Measurements from ENCODE around the gene CD63. TPM values are rescaled to one million over a fixed set of nuclear protein-coding genes. Genes with fewer than 3 reads are reported as not detected.
"Not testable (repeated sequence)": the region's sequence is repeated elsewhere in the genome, so short reads cannot be mapped to it uniquely, and the experiment has no call there.

Gene CD63
- total RNA-seq: 586 TPM

DNA sequence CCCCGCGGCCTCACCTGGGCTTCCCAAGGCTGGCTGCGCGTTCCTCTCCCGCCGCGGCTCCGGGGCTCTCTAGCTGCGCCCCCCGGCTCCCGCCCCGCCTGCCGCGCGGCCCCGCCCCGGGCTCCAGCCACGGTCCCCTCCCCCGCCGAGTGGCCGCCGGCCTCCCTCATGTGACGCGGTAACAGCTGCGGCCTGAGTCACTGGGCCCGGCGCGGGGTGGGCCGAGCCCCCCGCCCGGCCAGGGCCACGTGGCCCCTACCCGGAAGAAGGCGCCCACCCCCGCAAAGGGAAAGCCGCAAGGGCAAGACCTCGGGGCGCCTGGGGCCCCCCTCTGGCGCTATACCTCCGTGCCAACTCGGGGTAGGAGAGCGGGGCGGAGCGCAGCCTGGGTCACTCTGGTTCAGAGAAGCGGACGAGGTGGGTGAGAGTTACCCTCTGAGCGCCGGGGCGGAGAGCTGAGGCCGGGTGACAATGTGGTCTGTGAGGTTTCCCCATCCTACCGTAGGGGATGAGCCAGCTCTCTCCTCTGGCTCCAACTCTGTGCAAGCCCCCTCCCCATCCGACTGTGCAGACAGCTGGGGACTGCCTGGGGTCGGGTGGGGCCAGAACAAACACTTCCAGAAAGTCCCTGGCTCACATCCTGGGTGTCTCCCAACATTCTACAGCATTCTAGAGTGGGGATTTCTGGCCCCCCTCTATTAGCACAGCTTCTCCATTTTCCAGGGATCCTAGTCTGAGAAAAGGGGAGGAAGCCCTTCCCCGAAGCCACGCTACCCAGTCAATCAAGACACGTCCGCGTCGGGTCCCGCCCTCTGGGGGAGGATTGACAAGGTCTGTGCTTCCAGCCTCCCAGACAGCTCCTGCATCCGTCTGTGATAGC lies at the start of gene CD63:
TSS of gene CD63 (minus strand) at position 71 of the 880 bp plus-strand sequence. CDS start 668 bp downstream, outside the sequence.
- DNase-seq: peak; percentile 97

GRCh38 chr12:55777856-55778255 lies 49.0 kb upstream of the CD63 start:
- DNase-seq: no peak

- DNase-seq: no peak
Measured at GRCh38 chr12:55771736-55772135, 42.9 kb upstream of the CD63 start.

DNA sequence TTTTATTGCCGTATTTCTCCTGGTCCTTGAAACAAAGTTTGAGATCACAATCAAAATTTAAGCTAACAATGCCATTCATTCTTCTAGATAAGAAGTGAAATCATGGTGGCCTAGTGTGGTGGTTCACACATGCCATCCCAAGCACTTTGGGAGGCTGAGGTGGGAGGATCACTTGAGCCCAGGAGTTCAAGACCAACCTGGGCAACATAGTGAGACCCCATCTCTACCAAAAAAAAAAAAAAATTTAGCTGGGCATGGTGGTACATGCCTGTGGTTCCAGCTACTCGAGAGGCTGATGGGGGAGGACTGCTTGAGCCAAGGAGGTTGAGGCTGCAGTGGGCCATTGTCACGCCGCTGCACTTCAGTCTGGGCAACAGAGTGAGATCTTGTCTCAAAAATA lies 38.3 kb upstream of the CD63 start:
- no peak for DNase-seq

DNA sequence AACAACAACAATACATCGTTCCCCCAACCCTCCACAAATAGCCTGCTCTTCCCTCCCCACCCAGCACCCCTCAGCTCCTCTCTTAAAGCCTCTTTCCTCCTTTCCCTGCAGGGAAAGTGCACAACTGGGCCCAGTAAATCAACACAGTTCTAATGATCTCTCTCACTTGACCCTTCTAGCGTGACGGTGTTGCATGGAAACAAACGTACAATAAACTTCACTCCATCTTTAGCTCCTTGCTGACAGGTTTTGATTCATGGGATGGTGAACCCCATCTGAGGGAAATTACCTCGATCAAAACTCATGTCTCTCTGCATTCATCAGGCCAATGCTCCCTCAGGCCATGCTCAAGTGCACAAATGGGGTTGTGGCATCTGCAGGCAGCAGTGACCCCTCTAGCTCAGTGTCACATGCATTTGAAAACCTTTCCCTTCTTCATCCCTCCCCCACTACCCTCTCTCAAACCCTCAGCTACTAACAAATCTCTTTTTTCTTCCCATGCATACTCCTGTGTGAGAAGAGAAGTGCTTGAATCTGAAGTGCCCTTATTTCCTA lies 37.0 kb upstream of the CD63 start:
- DNase-seq: no peak

DNA sequence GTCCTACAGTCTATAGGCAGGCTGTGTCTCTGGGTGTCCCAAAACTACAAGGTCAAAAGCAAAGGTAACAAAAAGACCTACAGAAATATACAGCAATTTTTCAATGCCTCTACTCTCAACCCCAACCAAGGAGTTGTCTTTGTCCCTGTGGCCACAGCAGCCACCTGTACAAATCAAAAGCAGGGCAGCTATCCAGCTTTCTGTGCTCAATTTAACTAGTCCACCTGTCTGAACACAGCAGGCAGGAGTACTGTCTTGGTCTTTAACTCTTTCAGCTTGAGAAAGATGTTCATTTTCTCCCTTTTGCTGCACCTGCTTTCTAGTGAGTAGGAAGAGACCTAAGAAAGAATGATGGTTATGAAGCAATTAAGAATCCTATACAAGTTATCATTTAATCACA lies 33.8 kb upstream of the CD63 start:
- no peak for DNase-seq

- no peak for DNase-seq
Measured at GRCh38 chr12:55760663-55761062, 31.9 kb upstream of the CD63 start.

- not testable (repeated sequence) for DNase-seq
Measured at GRCh38 chr12:55758575-55758974, 29.8 kb upstream of the CD63 start.

GRCh38 chr12:55757701-55758100 lies 28.9 kb upstream of the CD63 start:
- DNase-seq: no peak

DNA sequence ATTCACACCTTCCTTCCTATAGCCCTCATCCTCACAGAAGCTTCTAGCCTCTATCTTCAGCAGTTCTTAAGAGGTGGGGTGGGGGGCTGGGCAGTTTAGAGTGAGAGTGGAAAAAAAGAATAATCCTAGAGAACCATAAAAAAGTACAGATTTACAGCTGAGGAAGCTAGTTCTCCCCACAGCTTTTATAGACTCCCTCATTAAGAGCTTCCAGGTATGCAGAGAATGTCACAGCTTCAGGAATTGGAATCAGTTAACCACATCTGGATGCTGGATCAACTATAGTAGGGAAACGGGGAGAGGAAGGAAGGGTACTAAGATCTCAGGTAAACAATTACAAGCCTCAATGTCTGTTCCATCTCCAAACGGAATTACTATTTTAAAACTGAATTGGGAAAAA lies 26.4 kb upstream of the CD63 start:
- DNase-seq: no peak

DNA sequence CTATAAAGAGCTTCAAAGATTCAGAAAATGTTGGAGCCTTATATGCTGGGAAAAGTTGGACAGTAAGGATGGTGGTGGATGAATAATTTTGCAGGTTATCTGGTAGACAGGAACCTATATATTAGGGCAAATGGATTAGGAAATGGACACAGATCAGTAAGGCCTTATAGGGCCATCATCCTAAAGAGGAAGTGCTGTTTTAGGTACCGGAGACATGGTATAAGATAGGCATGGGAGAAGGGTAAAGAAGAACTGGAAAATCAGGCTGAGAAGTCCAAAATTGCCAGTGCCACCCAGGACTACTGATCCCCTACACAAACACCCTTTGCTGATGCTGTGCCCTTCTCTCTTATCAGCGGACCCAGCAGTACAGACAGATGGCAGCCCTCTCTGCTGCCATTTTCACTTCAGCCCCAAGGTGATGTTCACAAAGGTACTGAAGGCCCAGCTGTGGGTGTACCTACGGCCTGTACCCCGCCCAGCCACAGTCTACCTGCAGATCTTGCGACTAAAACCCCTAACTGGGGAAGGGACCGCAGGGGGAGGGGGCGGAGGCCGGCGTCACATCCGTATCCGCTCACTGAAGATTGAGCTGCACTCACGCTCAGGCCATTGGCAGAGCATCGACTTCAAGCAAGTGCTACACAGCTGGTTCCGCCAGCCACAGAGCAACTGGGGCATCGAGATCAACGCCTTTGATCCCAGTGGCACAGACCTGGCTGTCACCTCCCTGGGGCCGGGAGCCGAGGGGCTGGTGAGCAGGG lies 19.6 kb upstream of the CD63 start:
- DNase-seq: no peak

GRCh38 chr12:55746913-55747231 lies 18.1 kb upstream of the CD63 start:
- no peak for DNase-seq

GRCh38 chr12:55746174-55746912 lies 17.5 kb upstream of the CD63 start:
- no peak for DNase-seq

- peak; percentile 67 for DNase-seq
Measured at GRCh38 chr12:55745361-55746173, 16.8 kb upstream of the CD63 start.

GRCh38 chr12:55744340-55745030 lies 15.7 kb upstream of the CD63 start:
- no peak for DNase-seq

- DNase-seq: peak; percentile 37
Measured at GRCh38 chr12:55743406-55744339, 14.9 kb upstream of the CD63 start.

GRCh38 chr12:55742719-55743405 lies 14.1 kb upstream of the CD63 start, which contains the start of gene GDF11:
Gene GDF11 (plus strand): TSS chr12:55743122. CDS start chr12:55743317, 195 bp downstream.
- DNase-seq: peak; percentile 76

- DNase-seq: no peak
Measured at GRCh38 chr12:55741931-55742680, 13.3 kb upstream of the CD63 start.

Measured in skin of body (tissue), 2 donors.